Midbrain (tissue), 1 donor: ENCODE results near the gene ATF4.

ENCODE experiments used
- DNase-seq: peaks from one replicate; lab custom pipeline; 2025; lab: John Stamatoyannopoulos, UW

Gene ATF4

GRCh38 chr22:39520226-39521105 lies at the start of gene ATF4:
TSS of gene ATF4 (plus strand) at chr22:39520562. CDS start at chr22:39521446, 884 bp downstream.
- DNase-seq = peak; percentile 95

- no peak for DNase-seq
Measured at GRCh38 chr22:39471381-39472141, 48.8 kb upstream of the ATF4 start.

GRCh38 chr22:39472570-39473556 lies 47.5 kb upstream of the ATF4 start:
- DNase-seq = no peak

GRCh38 chr22:39473851-39474250 lies 46.5 kb upstream of the ATF4 start:
- DNase-seq = no peak

GRCh38 chr22:39474351-39475111 lies 45.8 kb upstream of the ATF4 start:
- DNase-seq = no peak

GRCh38 chr22:39475337-39475736 lies 45.0 kb upstream of the ATF4 start:
- peak; percentile 53 for DNase-seq

- no peak for DNase-seq
Measured at GRCh38 chr22:39475902-39476301, 44.5 kb upstream of the ATF4 start.

GRCh38 chr22:39476664-39477063 lies 43.7 kb upstream of the ATF4 start:
- DNase-seq = no peak

GRCh38 chr22:39477542-39477941 lies 42.8 kb upstream of the ATF4 start:
- DNase-seq = no peak

GRCh38 chr22:39478441-39478850 lies 41.9 kb upstream of the ATF4 start:
- DNase-seq = no peak

- DNase-seq = no peak
Measured at GRCh38 chr22:39479254-39479653, 41.1 kb upstream of the ATF4 start.

GRCh38 chr22:39480557-39480956 lies 39.8 kb upstream of the ATF4 start:
- DNase-seq = no peak

- peak; percentile 19 for DNase-seq
Measured at GRCh38 chr22:39481054-39481453, 39.3 kb upstream of the ATF4 start.

- DNase-seq = no peak
Measured at GRCh38 chr22:39481595-39481994, 38.8 kb upstream of the ATF4 start.

GRCh38 chr22:39482768-39483167 lies 37.6 kb upstream of the ATF4 start:
- no peak for DNase-seq

- peak; percentile 61 for DNase-seq
Measured at GRCh38 chr22:39486951-39487825, 33.2 kb upstream of the ATF4 start.

GRCh38 chr22:39487826-39488520 lies 32.4 kb upstream of the ATF4 start:
- DNase-seq = no peak

- DNase-seq = no peak
Measured at GRCh38 chr22:39488563-39489083, 31.7 kb upstream of the ATF4 start.
